Activated CD8-positive, alpha-beta memory T cell treated with anti-CD3 and anti-CD28 coated beads, Interleukin-2, amount 50 U/mL, for 48 hours (primary cell): Measurements from ENCODE around the gene RAB29.

Experiments used
- DNase-seq: peaks from one replicate; pipeline ENCODE4 v3.0.0-alpha.2; 2020

Gene RAB29

GRCh38 chr1:205794011-205794730, 18.9 kb upstream of the RAB29 start:
- no peak for DNase-seq

GRCh38 chr1:205792961-205793673, 17.8 kb upstream of the RAB29 start:
- DNase-seq = no peak

- no peak for DNase-seq
Observed at GRCh38 chr1:205792481-205792881, 17.2 kb upstream of the RAB29 start.

- no peak for DNase-seq
Observed at GRCh38 chr1:205791568-205792180, 16.4 kb upstream of the RAB29 start.

GRCh38 chr1:205787287-205787916, 12.1 kb upstream of the RAB29 start:
- DNase-seq = no peak

- no peak for DNase-seq
Observed at GRCh38 chr1:205786601-205787000, 11.3 kb upstream of the RAB29 start.

- no peak for DNase-seq
Observed at GRCh38 chr1:205785446-205785845, 10.2 kb upstream of the RAB29 start.

- DNase-seq = no peak
Observed at GRCh38 chr1:205783904-205784303, 8.6 kb upstream of the RAB29 start.

GRCh38 chr1:205783433-205783795, 8.1 kb upstream of the RAB29 start:
- no peak for DNase-seq

GRCh38 chr1:205782627-205783432, 7.5 kb upstream of the RAB29 start:
- DNase-seq = no peak

GRCh38 chr1:205780335-205780734, 5.1 kb upstream of the RAB29 start:
- DNase-seq = no peak

GRCh38 chr1:205777994-205778393, 2.7 kb upstream of the RAB29 start:
- no peak for DNase-seq

- DNase-seq = no peak
Observed at GRCh38 chr1:205775717-205776056, 405 bp upstream of the RAB29 start.

GRCh38 chr1:205774198-205775014, 876 bp downstream of the RAB29 start:
- DNase-seq = peak; percentile 71

GRCh38 chr1:205772607-205773032, 2.7 kb downstream of the RAB29 start:
- DNase-seq = no peak

- DNase-seq = no peak
Observed at GRCh38 chr1:205770618-205771017, 4.7 kb downstream of the RAB29 start.

- DNase-seq = no peak
Observed at GRCh38 chr1:205769641-205770365, 5.5 kb downstream of the RAB29 start.

GRCh38 chr1:205767248-205767647, 8.0 kb downstream of the RAB29 start:
- DNase-seq = no peak

- DNase-seq = no peak
Observed at GRCh38 chr1:205766570-205766969, 8.7 kb downstream of the RAB29 start.

- DNase-seq = no peak
Observed at GRCh38 chr1:205766038-205766437, 9.2 kb downstream of the RAB29 start.

- DNase-seq = no peak
Observed at GRCh38 chr1:205764578-205764977, 10.7 kb downstream of the RAB29 start.
